Hepatocyte (in vitro differentiated cells): Measurements from ENCODE around the gene FBXL13. TPM values are rescaled to one million over a fixed set of nuclear protein-coding genes. Genes with fewer than 3 reads are reported as not detected.
"Not testable (repeated sequence)": the region's sequence is repeated elsewhere in the genome, so short reads cannot be mapped to it uniquely, and the experiment has no call there.

Experiments used
- DNase-seq: peaks from one replicate; pipeline ENCODE4 v3.0.0-alpha.2; 2016; ENCODE audit warnings: low spot score
- H2AFZ ChIP-seq: fragments of 200-600 bp; sonication (generic); 2 replicates; pipeline ENCODE4 v1.6.0; 2016; ENCODE audit warnings: antibody characterized with exemption, mild to moderate bottlenecking
- H3K27ac ChIP-seq: fragments of 200-600 bp; sonication (generic); 2 replicates; pipeline ENCODE4 v1.5.1; 2016; ENCODE audit warnings: mild to moderate bottlenecking
- H3K27me3 ChIP-seq: fragments of 200-600 bp; sonication (generic); 2 replicates; pipeline ENCODE4 v1.6.1; 2016
- H3K36me3 ChIP-seq: fragments of 200-600 bp; sonication (generic); replicated peaks from 2 replicates; pipeline ENCODE4 v1.5.1; 2016; ENCODE audit warnings: low read depth; ENCODE audit not compliant: insufficient read depth
- H3K4me1 ChIP-seq: fragments of 200-600 bp; sonication (generic); 2 replicates; pipeline ENCODE4 v1.5.1; 2016; ENCODE audit warnings: mild to moderate bottlenecking, moderate library complexity; ENCODE audit not compliant: insufficient read depth
- H3K4me2 ChIP-seq: fragments of 200-600 bp; sonication (generic); 2 replicates; pipeline ENCODE4 v1.6.0; 2016
- H3K4me3 ChIP-seq: fragments of 200-600 bp; sonication (generic); 2 replicates; pipeline ENCODE4 v1.5.1; 2016; ENCODE audit warnings: mild to moderate bottlenecking
- H3K79me2 ChIP-seq: fragments of 200-600 bp; sonication (generic); 2 replicates; pipeline ENCODE4 v1.6.0; 2017; ENCODE audit warnings: mild to moderate bottlenecking
- H3K9me2 ChIP-seq: fragments of 200-600 bp; sonication (generic); replicated peaks from 2 replicates; pipeline ENCODE4 v1.6.0; 2017; ENCODE audit warnings: mild to moderate bottlenecking; ENCODE audit not compliant: insufficient read depth
- H3K9me3 ChIP-seq: fragments of 200-600 bp; sonication (generic); 2 replicates; pipeline ENCODE4 v1.5.1; 2016; ENCODE audit warnings: low read depth, mild to moderate bottlenecking
- H4K20me1 ChIP-seq: fragments of 200-600 bp; sonication (generic); 2 replicates; pipeline ENCODE4 v1.6.0; 2016; ENCODE audit warnings: mild to moderate bottlenecking; ENCODE audit not compliant: insufficient read depth, poor library complexity, severe bottlenecking
- CTCF ChIP-seq: fragments of 200-600 bp; sonication (generic); IDR thresholded peaks from 2 replicates; pipeline ENCODE4 v1.5.1; 2016; ENCODE audit warnings: antibody characterized with exemption, mild to moderate bottlenecking; ENCODE audit not compliant: poor library complexity
- EZH2 ChIP-seq: fragments of 200-600 bp; sonication (generic); IDR thresholded peaks from 2 replicates; pipeline ENCODE4 v1.6.1; 2016; ENCODE audit warnings: antibody characterized with exemption, mild to moderate bottlenecking, borderline replicate concordance
- EZH2phosphoT487 ChIP-seq: fragments of 200-600 bp; sonication (generic); IDR thresholded peaks from one replicate; pipeline ENCODE4 v1.6.1; 2018; ENCODE audit warnings: antibody characterized with exemption, mild to moderate bottlenecking, low read depth, moderate library complexity; ENCODE audit not compliant: unreplicated experiment, severe bottlenecking
- WGBS: methylation state at CpG from one replicate; pipeline ENCODE4 v1.1.6; 2016; ENCODE audit warnings: low lambda C conversion rate; ENCODE audit errors: missing lambda C conversion rate; 5-methylcytosine and 5-hydroxymethylcytosine counted together
- polyA plus RNA-seq: library from polyadenylated mRNA; unstranded; fragments of >200 nt; fragmentation: Nextera tagmentation; extraction: Ambion mirVana; gene quantifications from 2 replicates; pipeline ENCODE4 v1.2.1, GENCODE V29; 2016
- total RNA-seq: library from RNA; depleted of rRNA; stranded (reverse); fragments of >200 nt; gene quantifications from 2 replicates; pipeline ENCODE4 v1.2.3, GENCODE V29; 2014

FBXL13 gene
- total and polyA plus RNA-seq, 2 experiments from 2014 or later, result 0.30 to 1.8 TPM

- Histone ChIP-seq H3K79me2 (no peaks in the 10 kb centered on the region), H3K4me2 (no peak overlapping the region), H4K20me1 (no peaks in the 10 kb centered on the region), H3K9me2 (no peaks in the 10 kb centered on the region), H3K4me1 (no peaks in the 10 kb centered on the region), H3K27me3 (no peaks in the 10 kb centered on the region), H3K27ac (no peak overlapping the region), H3K9me3 (no peaks in the 10 kb centered on the region), H3K36me3 (no peaks in the 10 kb centered on the region), H2AFZ (no peak overlapping the region), H3K4me3 (no peak overlapping the region)
- TF ChIP-seq EZH2phosphoT487 (no peak), CTCF (no peak)
- 93% methylated on average over 2 of the region's 2 CpGs for WGBS
- DNase-seq, result no peak
These were observed 73.4 kb downstream of the FBXL13 start for GRCh38 chr7:103001210-103001609.

- Histone ChIP-seq H3K27me3 (no peaks in the 10 kb centered on the region), H3K4me3 (no peak overlapping the region), H3K9me2 (no peaks in the 10 kb centered on the region), H2AFZ (no peak overlapping the region), H4K20me1 (no peaks in the 10 kb centered on the region), H3K4me1 (peaks cover 12% of the 10 kb centered on the region), H3K4me2 (no peak overlapping the region), H3K36me3 (no peaks in the 10 kb centered on the region), H3K27ac (no peak overlapping the region), H3K79me2 (no peaks in the 10 kb centered on the region), H3K9me3 (no peaks in the 10 kb centered on the region)
- 92% methylated on average over 5 of the region's 5 CpGs for WGBS
- TF ChIP-seq EZH2 (no peak), CTCF (no peak), EZH2phosphoT487 (no peak)
- no peak for DNase-seq
These were observed 77.6 kb downstream of the FBXL13 start for GRCh38 chr7:102996957-102997356.

GRCh38 chr7:102995609-102996008 lies 79.0 kb downstream of the FBXL13 start:
- H2AFZ ChIP-seq, H3K27ac ChIP-seq, DNase-seq, H3K27me3 ChIP-seq, H3K9me3 ChIP-seq, H3K9me2 ChIP-seq, H3K36me3 ChIP-seq, H3K79me2 ChIP-seq, H3K4me2 ChIP-seq, H3K4me3 ChIP-seq, H4K20me1 ChIP-seq: not testable (repeated sequence)
- peaks cover 21% of the 10 kb centered on the region for H3K4me1 ChIP-seq
- 96% methylated on average over 5 of the region's 5 CpGs for WGBS

- no peak for DNase-seq
- H3K4me1 ChIP-seq, result peaks cover 25% of the 10 kb centered on the region
- H3K4me2 ChIP-seq, result no peak overlapping the region
- no peaks in the 10 kb centered on the region for H3K27me3 ChIP-seq
- H3K36me3 ChIP-seq, result no peaks in the 10 kb centered on the region
- no peaks in the 10 kb centered on the region for H4K20me1 ChIP-seq
- H3K4me3 ChIP-seq, result no peak overlapping the region
- 94% methylated on average over 3 of the region's 3 CpGs for WGBS
- no peaks in the 10 kb centered on the region for H3K79me2 ChIP-seq
- H3K9me2 ChIP-seq, result no peaks in the 10 kb centered on the region
- TF ChIP-seq CTCF, result no peak
- H3K9me3 ChIP-seq, result no peaks in the 10 kb centered on the region
- no peak overlapping the region for H3K27ac ChIP-seq
- H2AFZ ChIP-seq, result no peak overlapping the region
These were observed 80.0 kb downstream of the FBXL13 start for GRCh38 chr7:102994567-102994966.
